Mesenteric fat pad (tissue), 1 donor: Measurements from ENCODE around the gene MORC1. TPM values are rescaled to one million over a fixed set of nuclear protein-coding genes. Genes with fewer than 3 reads are reported as not detected.

Source experiments
- DNase-seq: peaks from one replicate; pipeline ENCODE4 v3.0.0-alpha.2; 2020; ENCODE audit warnings: low spot score
- total RNA-seq: library from RNA; stranded (reverse); fragmentation: NEBNext Ultra II Directional; extraction: Animal tissue kit (Norgen Biotek cat#: 25700); gene quantifications from one replicate; pipeline ENCODE4 v1.2.1, GENCODE V29; 2021
- donor health status: DM: yes; HTN: yes; CAD: no.

Gene MORC1
- total RNA-seq, 1 donor from 2014 or later = not detected

DNA sequence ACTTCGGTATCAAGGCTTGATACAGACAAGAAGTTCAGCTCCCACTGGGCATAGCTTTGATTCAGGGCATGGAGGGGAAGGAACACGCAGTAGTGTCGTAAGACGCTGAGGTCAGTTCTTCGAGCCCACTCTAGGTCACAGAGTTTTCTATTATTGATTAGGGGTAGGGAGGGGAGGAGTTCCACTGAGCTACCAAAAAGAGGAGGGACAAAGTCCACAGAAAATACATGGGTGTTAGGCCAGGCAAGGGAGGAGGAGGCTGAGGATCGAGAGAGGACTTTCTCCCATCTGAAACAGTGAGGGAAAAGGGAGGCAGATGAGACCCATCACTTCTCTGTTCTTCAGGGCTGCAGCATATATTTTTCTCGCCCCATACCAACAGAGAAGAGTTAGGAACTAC lies 89.2 kb downstream of the MORC1 start:
- no peak for DNase-seq

DNA sequence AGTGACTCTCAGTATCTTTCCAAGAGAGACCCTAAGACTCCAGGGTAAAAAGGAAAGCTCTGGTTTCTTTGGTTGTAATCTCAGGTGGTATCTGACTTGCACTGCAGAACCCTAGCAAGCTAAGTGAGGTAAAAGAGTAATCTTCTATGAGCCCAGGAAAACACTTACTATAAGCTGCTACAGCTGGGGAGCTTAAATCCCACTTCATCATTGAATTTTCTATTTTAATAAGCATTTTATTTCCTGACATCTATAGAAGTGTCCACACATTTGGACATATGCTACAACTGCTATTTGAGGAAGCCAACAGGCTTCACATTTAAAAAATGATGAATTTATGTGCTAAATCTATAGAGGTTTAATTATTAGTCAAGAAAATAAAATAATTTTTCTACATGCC lies 91.1 kb downstream of the MORC1 start:
- no peak for DNase-seq

DNA sequence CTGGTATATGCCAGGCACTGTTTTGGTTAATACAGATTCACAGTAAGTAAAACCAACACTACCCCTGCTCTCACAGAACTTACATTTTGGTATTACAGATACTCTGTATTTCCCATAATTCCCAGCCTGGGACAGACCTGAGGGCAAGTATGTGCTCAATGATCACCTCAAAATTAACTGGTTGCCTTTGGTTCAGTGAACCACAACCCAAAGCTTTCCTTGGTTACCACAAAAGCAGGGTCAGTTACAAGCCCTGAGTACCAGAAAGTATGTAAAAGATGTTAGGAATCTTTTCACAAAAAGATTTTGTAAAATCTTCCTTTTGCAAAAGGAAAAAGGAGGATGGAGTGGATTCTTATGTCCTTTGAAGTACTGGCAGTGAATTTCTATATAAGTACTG lies 92.0 kb downstream of the MORC1 start:
- no peak for DNase-seq

DNA sequence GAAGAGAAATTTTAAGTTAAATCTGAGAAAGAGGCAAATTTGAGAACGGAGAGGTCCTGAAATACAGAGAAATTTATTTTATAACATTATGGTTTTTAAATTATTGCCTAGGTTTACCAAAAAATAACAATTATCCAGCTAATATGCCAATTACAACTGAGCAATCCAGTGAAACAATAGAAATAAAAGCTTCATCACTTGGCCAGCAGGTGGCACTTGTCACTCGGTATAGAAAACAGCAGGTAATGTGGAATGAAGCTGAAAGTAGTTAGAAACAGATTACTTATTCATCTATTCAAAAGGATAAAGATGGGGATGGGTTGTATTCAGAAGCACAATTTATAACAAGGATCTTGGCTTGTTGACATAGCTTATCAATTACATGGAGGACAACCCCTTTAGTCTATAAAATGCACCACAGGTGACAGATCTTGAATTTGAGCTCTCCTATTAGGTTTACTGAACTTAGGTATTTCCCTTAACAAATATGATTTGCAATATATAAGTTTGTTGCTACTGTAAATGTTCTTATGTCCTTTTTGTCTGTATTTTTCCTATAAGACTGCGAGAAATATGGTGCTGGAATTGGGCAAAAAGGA lies 94.2 kb downstream of the MORC1 start:
- no peak for DNase-seq

DNA sequence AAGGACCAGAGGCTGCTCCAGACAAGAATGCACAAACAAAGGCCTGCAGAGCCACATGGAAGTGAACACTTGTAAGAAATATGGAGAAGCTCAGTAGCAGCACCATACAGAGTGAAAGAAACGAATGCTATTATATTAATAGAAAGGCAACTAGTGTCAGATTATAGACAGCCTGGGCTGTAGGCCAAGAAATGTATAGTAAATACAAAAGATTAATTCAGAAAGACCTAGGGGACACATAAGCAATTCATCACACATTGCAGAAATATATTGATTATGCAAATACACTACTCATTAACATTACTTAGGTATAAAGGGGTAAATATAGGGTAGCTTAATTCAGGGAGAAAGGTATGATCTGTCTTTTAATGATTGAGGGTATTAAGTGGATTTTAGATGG lies 94.8 kb downstream of the MORC1 start:
- DNase-seq = no peak

DNA sequence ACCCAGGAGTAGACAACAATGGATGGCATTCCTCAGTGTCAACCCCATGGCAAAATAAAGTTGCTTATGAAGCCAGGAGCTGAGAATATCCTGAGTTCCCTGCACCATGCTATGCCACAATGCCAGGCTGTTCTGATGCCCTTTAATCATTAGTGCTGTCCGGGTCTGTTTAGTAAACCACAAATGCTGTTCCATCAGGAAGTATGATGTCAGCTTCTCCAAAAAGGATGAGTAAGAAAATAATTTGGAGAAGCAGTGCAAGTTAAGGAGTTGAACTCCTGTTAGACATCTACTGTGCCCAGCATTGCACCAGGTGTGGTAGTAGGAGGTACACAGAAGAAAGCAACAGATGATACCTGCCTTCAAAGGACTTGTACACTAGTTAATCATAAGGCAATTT lies 96.4 kb downstream of the MORC1 start:
- DNase-seq = no peak

DNA sequence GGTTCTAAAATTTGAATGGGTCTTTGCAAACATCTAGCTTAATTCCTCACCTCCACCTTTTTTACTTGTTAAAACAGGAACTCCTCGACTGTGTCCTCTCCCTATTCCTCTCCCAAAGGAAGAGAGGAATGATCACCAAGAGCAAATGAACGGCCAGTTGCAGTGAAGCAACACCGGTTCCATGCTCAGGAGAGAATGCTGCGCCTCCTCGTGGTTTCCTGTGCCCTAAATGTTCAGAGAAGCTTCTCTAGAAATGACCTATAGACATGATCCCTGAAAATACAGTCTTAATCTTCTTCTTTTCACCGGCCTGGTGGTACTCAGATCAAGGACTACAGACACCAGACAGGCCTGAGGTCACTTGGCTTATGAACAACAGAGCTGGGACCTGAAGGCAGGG lies 99.1 kb downstream of the MORC1 start:
- no peak for DNase-seq

DNA sequence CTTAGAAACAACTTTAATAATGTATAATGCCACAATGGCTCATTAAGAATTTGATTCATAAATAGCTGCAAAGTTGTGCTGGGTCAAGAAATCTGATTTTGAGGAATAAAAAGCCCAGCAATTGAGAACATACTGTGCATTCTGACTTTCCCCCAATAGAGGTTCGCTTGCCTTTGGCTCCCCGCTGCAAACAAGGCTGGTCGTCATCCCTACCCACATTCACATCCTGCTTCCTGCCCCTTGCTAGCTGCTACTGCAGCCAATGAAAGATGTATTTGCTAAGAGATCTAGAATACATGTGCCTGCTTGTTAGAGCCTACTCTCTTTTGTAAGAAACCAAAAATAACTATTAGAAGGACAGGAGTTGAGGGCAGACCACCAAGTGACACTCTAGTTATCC lies 112.5 kb downstream of the MORC1 start:
- DNase-seq = no peak

DNA sequence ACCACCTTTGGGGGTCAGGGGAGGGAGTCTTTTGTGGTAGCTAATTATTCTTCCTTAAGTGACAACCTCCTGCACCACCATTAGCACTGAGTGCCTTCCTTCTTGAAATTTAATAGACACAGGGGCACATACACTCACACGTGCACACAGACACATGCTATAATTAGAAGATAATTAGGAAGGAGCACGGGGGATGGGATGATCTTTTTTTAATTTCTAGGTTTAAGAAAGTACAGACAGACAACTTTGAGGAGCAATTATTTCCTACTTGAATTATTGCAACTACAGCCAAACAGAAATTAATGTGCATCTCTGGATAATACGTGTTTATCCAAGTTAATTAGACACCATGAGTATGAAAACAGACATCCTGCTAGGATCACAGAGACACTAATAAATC lies 119.5 kb downstream of the MORC1 start:
- no peak for DNase-seq

DNA sequence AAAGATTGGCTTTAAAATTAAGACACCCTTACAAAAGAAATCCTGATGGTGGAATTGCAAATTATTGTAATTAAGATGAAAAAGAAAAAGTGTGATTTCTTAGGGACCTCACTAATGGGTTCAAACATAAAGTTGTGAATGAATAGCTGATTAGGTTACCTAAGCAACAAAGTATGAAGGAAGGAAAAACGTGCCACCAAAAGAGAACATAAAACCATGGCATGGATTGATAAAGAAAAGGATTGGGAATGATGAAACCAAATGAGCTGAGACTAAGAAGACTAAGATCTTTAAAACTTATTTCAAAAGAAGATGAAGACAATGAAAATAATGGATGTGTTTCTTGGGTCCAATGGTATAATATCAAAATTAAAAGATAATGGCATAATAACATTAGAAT lies 132.1 kb downstream of the MORC1 start:
- DNase-seq = no peak

DNA sequence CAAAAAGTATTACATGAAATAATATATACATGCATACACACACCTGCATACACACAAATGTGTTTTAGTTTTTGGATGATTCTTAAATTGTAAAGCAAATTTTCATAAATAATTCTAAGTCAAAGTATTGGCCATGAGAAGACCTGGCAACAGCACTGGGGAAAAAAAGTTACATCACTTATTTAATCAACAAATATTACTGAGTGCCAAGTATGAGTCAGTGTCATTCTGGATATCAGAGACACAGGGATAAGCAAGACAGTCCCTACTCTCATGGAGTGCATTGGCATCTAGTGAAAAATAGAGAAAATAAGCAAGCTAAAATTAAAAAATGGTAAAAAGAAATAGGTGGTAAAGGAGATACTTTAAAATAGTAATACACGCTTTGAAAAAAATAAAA lies 134.9 kb downstream of the MORC1 start:
- DNase-seq = no peak

DNA sequence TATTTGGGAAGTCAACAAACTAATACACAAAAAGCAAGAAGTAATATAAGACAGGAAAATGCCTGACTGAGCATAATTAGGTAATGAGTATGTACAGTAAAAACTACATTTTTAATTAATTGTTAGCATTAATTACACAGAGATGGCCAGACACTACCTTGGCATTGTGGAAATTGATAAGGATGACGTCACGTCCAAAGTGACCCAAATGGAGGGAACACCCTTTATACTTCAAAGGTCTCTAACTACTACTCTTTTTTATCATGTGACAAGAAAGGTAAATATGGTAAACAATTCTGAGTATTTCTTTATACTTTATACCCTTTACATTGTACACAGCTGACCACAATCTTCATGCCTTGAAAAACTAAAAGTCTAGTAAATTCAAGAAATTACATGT lies 141.9 kb downstream of the MORC1 start:
- no peak for DNase-seq

DNA sequence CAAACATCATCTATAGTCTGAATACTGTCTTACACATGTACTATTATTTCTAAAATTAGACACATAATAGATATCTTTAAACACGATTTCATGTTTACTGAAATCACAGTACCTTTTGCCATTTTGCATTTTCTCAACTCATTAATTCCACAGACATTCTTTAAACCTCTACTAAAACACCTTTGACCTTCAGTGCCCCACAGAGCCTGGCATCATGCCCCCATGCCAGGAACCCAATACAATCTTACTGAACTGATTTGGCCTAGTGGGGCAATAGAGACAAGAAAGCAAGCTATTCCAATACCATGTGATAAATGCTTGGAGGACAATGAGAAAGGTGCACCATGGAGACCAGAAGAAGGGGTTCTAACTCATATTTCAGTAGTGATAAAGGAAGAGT lies 144.9 kb downstream of the MORC1 start:
- no peak for DNase-seq

DNA sequence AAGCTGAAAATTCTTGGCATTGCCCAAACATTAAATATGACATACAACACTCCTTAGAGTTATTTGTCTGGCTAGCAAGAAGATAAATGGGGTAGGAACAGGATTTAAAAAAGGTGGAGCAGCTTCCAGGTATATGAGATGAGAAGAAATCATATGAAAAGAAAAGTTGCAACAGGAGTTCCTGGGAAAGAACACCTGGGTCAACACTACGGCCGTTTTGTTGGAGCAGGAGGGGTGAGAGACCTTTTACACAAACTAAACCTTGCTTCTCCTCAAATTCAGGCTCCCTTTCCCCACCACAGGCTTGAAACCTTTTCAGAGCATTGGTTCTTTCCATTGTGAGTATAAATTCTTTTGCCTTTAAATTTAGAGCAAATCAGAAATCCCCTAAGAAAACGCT lies 145.5 kb downstream of the MORC1 start:
- DNase-seq = no peak

DNA sequence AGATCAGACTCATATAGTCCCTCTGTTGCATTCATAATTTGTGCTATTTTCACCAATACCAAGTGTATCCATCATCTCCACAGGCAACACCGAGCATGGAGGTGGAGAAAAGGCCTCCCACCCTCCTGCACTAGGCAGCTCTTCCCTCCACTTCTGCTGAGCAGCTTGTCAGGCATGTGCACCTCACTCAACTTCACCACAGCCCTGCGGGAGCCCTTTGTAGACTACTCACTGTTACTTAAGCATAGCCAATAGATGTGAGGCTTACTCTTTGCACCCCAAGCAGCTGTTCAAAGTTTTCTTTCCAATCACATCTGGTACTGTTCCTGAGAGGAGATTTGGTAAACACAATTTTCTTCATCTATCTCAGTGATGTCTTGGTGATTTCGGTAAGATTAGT lies 147.4 kb downstream of the MORC1 start:
- no peak for DNase-seq

DNA sequence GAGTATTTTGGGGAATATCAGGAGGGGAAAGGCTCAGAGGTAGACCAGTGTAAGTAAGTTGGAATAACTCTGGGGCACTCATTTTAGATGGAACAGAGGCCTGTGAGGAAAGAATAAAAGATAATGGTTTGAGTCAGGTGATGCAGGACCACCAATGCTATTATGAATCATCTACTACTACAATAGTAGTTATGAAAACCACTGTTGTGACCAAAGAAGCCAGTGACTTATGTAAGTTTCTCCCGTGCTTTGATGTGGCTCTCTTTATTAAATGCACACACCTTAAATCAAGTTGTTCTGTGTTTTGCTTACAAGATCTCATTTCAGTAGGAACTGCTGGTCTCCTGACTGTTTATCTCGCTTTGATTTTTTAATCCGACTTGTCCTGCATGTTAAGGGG lies 151.2 kb downstream of the MORC1 start:
- no peak for DNase-seq

DNA sequence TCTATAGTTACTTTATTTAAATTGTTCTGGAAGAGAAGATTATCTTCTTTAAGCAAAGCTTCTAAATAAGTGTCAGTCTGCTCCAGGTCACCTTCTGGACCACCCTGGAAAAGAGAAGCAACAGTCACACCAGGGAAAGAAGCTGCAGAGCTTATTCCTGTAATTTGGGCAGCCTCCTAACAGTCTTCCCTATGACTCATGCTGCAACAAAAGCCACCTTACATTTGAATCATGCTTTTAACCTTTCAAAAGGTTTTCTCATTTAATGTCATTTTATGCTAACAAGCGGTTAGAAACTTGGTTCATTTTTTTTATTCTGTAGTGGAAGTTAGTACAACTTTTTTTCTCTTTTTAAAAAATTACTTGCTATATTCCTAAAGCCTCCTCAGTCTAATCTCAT lies 158.9 kb downstream of the MORC1 start:
- no peak for DNase-seq

DNA sequence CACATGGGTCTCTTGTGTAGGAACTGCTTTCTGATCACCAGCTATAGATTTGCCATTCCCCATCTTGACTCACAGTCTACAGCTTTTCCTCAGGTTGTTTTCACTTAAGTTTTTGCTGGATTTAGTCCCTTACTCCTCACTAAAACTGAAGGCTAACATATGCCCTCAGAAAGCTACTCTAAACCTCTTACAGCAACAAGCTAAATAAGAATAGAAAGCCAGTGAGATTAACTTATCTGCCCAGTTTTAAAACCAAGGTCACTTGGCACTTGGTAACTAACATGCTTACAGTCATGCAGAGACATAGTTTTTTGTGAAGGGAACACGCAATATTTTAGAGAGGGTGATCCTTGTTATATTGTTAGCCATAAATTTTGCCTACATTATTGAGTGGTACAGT lies 164.2 kb downstream of the MORC1 start, which contains the start of gene GUCA1C:
Gene GUCA1C, minus strand, starts transcription at position 180 of the 400 bp plus-strand sequence. Its CDS starts 117 bp downstream, at position 63.
- DNase-seq = no peak

DNA sequence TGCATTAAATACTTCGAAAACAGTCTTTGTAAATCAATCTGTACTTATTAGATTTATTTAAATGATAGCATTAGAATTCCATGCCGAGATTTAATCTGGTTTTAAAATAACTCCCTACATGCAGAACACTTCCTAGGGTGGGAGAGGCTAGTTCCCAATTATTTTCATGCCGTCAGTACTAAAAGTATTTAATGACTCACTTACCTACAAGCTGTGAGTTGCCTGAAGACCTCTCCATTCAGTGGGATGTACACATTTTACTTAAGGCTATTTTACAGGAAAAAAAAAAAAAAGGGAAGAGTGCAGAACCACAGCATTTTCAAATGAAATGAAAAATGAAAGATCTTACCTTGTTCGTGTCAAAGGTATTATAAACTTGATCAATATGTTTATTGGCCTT lies 164.7 kb downstream of the MORC1 start:
- DNase-seq = no peak

DNA sequence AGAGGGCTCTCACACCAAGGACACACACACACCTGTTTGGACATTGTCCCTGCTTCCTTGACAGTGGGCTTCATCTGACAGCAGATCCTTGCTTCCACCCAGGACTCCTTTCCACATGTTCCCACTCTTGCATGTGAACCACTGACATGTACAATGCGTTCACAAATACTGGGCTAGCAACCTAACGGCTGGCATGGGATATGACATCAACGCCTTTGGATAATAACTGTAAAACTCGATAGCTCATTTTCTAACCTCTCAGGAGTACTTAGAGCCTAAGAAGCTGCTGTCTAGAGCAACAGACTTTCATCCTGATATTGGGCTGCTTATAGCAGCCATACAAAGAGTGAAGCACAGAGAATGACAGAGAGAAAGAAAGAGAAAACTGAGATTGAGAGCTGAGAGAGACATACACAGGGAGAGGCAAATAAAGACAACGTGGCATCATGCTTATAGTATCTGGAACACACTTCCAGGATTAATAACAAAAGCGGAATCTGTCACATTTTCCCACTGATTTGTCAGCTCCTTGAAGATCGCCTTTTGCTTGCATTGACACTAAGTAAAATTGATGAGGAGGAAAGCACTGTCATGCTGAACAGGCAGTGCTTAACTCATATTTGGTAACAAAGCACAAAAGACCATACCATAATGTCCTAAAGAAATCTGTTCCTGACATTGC lies 166.0 kb downstream of the MORC1 start:
- DNase-seq = no peak

DNA sequence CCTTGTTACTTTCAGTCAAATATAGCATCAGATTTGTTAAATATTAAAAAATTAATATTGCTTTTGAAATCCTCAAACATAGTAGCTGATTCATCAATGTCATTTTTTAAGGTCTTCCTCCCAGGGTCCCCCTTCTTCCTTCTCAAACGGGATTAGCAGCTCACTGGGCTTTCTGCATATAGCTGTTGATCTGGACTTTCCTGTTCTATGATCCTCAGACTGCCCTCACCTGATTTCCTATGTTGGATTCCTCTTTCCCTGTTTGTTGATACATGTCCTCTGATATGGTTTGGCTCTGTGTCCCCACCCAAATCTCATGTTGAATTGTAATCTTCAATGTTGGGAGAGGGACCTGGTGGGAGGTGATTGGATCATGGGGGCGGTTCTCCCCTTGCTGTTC lies 170.1 kb downstream of the MORC1 start:
- no peak for DNase-seq

DNA sequence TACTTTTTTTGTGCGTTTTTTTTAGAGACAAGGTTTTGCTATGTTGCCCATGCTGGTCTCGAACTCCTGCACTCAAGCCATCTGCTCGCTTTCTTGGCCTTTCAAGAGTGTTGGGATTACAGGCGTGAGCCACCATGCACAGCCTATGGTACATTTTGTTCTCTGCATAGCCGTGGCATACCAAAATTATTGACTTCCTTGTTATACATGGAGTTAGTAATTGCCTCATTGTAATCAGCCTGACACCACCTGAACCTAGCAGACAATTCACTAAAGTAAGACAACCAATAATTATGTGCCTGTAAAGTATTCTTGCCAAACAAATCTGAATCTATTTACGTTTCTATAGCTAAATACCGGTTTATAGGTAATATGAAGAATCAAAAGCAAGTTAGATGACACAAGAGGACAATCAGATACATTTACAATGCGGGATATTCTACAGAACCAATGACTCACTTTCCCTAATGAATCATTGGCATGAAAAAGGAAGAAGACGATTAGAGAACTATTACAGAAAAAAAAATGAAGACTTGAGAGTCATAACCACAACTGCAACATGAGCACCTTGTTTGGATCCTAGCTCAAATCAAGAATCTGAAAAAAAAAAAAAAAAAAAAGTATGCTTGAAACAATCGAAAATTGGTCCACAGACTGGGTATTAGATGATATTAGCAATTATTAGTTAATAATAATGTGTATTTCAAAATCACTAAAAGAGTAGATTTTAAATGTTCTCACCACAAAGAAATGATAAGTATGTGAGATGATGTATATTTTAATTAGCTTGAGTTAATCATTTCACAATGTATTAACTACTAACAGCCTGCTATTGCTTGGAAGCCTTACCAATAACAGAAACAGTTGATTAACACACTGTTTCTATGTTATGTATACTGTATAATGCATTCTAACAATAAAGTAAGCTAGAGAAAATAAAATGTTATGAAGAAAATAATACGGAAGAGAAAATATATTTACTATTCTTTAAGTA lies 171.3 kb downstream of the MORC1 start:
- DNase-seq = no peak
